Activated CD8-positive, alpha-beta memory T cell treated with anti-CD3 and anti-CD28 coated beads, Interleukin-2, amount 10 ng/mL, durations not matched to agents 7 days and 5 days (primary cell): ENCODE results near the gene CNIH4. TPM values are rescaled to one million over a fixed set of nuclear protein-coding genes. Genes with fewer than 3 reads are reported as not detected.
"Not testable (repeated sequence)": the region's sequence is repeated elsewhere in the genome, so short reads cannot be mapped to it uniquely, and the experiment has no call there.

Experiments used
- ATAC-seq: fragments of 150-1000 bp; cut with Tn5 transposase; one replicate; pipeline ENCODE4 v1.10.0; 2021; ENCODE audit warnings: moderate library complexity
- CTCF ChIA-PET: fragments of 350-600 bp; sonication (Branson Sonifier 250); formaldehyde crosslinking; loops from one replicate; lab custom pipeline; 2021; ENCODE audit warnings: antibody characterized with exemption; lab: Charles Lee
- DNase-seq: peaks from one replicate; pipeline ENCODE4 v3.0.0-alpha.2; 2020
- H3K27ac Mint-ChIP-seq: one replicate; pipeline ENCODE4 v1.8.0; 2021; ENCODE audit warnings: mild to moderate bottlenecking, mixed read lengths
- H3K27me3 Mint-ChIP-seq: one replicate; pipeline ENCODE4 v1.8.0; 2021; ENCODE audit warnings: mixed read lengths
- H3K36me3 Mint-ChIP-seq: one replicate; pipeline ENCODE4 v1.8.0; 2021; ENCODE audit warnings: mild to moderate bottlenecking, mixed read lengths
- H3K4me1 Mint-ChIP-seq: one replicate; pipeline ENCODE4 v1.8.0; 2021; ENCODE audit warnings: mixed read lengths
- H3K4me3 Mint-ChIP-seq: one replicate; pipeline ENCODE4 v1.8.0; 2021; ENCODE audit warnings: mild to moderate bottlenecking, moderate library complexity, mixed read lengths
- H3K9me3 Mint-ChIP-seq: one replicate; pipeline ENCODE4 v1.8.0; 2022; ENCODE audit warnings: low read depth, mixed read lengths
- microRNA-seq: library from miRNA; unstranded; fragments of <30 nt; microRNA quantifications from one replicate; pipeline ENCODE4 v1.2.0, GENCODE V29; 2022
- total RNA-seq, 2 experiments: library from RNA; stranded (reverse); gene quantifications; one replicate each; pipeline ENCODE4 v1.2.3, GENCODE V29; 2021

CNIH4 gene
- total RNA-seq, 2 experiments from 2014 or later, result 45.5 to 46.2 TPM

- peaks cover 7% of the 10 kb centered on the region for H3K4me1 Mint-ChIP-seq
- H3K4me3 Mint-ChIP-seq, result no peak overlapping the region
- ATAC-seq, result no peak
- no peak for DNase-seq
- H3K27ac Mint-ChIP-seq, result no peak overlapping the region
- CTCF ChIA-PET, result interaction anchor here (0.6 kb wide), 1 partner anchor 35 kb away, joined by 3 read pairs; no protein-coding TSS in a partner anchor
- peaks cover 60% of the 10 kb centered on the region for H3K36me3 Mint-ChIP-seq
- no peaks in the 10 kb centered on the region for H3K9me3 Mint-ChIP-seq
- no peaks in the 10 kb centered on the region for H3K27me3 Mint-ChIP-seq
Observed at GRCh38 chr1:224420106-224420505, 63.4 kb downstream of the CNIH4 start.

- no peak overlapping the region for H3K4me3 Mint-ChIP-seq
- H3K27me3 Mint-ChIP-seq, result no peaks in the 10 kb centered on the region
- no peak for DNase-seq
- H3K27ac Mint-ChIP-seq, result peak overlapping the region; percentile 1
- H3K9me3 Mint-ChIP-seq, result no peaks in the 10 kb centered on the region
- peaks cover 52% of the 10 kb centered on the region for H3K36me3 Mint-ChIP-seq
- no peak for ATAC-seq
- H3K4me1 Mint-ChIP-seq, result peaks cover 33% of the 10 kb centered on the region
- CTCF ChIA-PET, result interaction anchor here (0.7 to 1.5 kb wide), 3 partner anchors 32 to 91 kb away, joined by 3 to 4 read pairs (median 3); no protein-coding TSS in a partner anchor
Observed at GRCh38 chr1:224425279-224425884, 68.7 kb downstream of the CNIH4 start.

- not testable (repeated sequence) for H3K9me3 Mint-ChIP-seq, H3K27me3 Mint-ChIP-seq, DNase-seq, ATAC-seq, H3K4me3 Mint-ChIP-seq, H3K27ac Mint-ChIP-seq
- CTCF ChIA-PET, result interaction anchor here (1.1 kb wide), 1 partner anchor 45 kb away, joined by 3 read pairs; no protein-coding TSS in a partner anchor
- peaks cover 58% of the 10 kb centered on the region for H3K36me3 Mint-ChIP-seq
- H3K4me1 Mint-ChIP-seq, result peaks cover 45% of the 10 kb centered on the region
Observed at GRCh38 chr1:224426869-224427268, 70.2 kb downstream of the CNIH4 start.

GRCh38 chr1:224427346-224427745, 70.7 kb downstream of the CNIH4 start:
- H3K4me1 Mint-ChIP-seq, result peaks cover 50% of the 10 kb centered on the region

GRCh38 chr1:224428713-224429112, 72.0 kb downstream of the CNIH4 start:
- H3K9me3 Mint-ChIP-seq, DNase-seq, H3K27ac Mint-ChIP-seq, CTCF ChIA-PET, ATAC-seq, H3K27me3 Mint-ChIP-seq, H3K4me3 Mint-ChIP-seq: not testable (repeated sequence)
- H3K4me1 Mint-ChIP-seq, result peaks cover 57% of the 10 kb centered on the region
- peaks cover 57% of the 10 kb centered on the region for H3K36me3 Mint-ChIP-seq

More at GRCh38 chr1:224427346-224427745, 70.7 kb downstream of the CNIH4 start:
- no peak for DNase-seq
- H3K36me3 Mint-ChIP-seq, result peaks cover 57% of the 10 kb centered on the region
- no peak overlapping the region for H3K4me3 Mint-ChIP-seq
- H3K9me3 Mint-ChIP-seq, result no peaks in the 10 kb centered on the region
- ATAC-seq, result no peak
- H3K27me3 Mint-ChIP-seq, result no peaks in the 10 kb centered on the region
- CTCF ChIA-PET, result interaction anchor here (1.0 kb wide), 1 partner anchor 30 kb away, joined by 9 read pairs; no protein-coding TSS in a partner anchor
- H3K27ac Mint-ChIP-seq, result no peak overlapping the region

Small RNAs within 50 kb of the gene (microRNA-seq; reads per million reads assigned to microRNA genes)
- gene MIR4742, result not detected

Other genes starting within 250 kb of the CNIH4 start
- 10 to 100 TPM; 21.3 to 29.6 TPM for gene FBXO28, start 242.8 kb upstream of the CNIH4 start, total RNA-seq
- 10 to 100 TPM; 49.0 to 65.9 TPM for gene DEGS1, start 173.6 kb upstream of the CNIH4 start, total RNA-seq
- 10 to 100 TPM; 47.7 to 53.6 TPM for gene NVL, start 26.7 kb upstream of the CNIH4 start, total RNA-seq
- 10 to 100 TPM; 79.0 to 84.2 TPM for gene WDR26, start 77.9 kb downstream of the CNIH4 start, total RNA-seq